IPS-18c (cell line): Measurements from ENCODE around the gene NOX4.

ENCODE experiments used
- H3K4me3 ChIP-seq: 2 replicates; pipeline ENCODE4 v1.7.0; 2013; ENCODE audit warnings: low read depth, mild to moderate bottlenecking, low read length, moderate library complexity; ENCODE audit not compliant: insufficient read depth
- H3K9me3 ChIP-seq: one replicate; pipeline ENCODE4 v1.6.1; 2013; ENCODE audit warnings: mild to moderate bottlenecking, low read length, moderate library complexity; ENCODE audit not compliant: control insufficient read depth, insufficient read depth

The NOX4 gene

DNA sequence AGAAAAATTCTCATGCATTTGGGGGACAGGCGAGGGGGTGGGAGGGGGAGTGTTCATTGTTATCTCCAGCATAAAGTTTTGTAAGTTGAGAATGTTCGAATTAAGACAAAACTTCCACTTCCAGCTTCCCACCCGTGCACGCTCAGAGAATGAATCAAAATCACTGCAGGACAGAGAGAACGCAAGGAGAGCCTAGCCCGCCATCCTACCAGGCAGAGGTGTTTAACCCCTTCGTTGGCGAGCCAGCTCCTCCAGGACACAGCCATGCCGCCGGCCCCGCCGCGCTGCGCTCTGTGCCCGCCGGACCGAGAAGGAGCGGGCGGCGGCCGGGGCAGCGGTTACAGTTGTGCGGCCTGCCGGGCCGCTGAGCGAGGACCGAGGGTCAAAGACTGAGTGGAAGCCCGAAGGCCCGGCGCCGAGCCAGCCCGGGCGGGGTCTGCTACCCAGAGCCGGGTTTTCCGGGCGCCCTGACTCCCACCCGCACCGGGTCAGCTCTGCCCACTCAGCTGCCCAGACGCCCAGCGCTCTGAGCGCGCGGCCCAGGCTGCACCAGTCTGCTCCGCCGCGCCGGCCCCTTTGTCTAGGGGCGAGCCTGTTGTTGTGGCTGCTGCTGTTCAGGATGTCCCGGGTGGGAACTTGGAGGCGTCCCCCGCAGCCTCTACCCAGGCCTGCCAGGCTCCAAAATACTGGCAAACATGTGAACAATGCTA, at the start of gene NOX4:
Gene NOX4, minus strand, starts transcription at position 395 of the 710 bp plus-strand sequence. Its CDS starts 129 bp downstream, at position 266.
- Histone ChIP-seq H3K9me3 (no peaks in the 10 kb centered on the region), H3K4me3 (peak within 1 kb of the TSS; percentile 68)

DNA sequence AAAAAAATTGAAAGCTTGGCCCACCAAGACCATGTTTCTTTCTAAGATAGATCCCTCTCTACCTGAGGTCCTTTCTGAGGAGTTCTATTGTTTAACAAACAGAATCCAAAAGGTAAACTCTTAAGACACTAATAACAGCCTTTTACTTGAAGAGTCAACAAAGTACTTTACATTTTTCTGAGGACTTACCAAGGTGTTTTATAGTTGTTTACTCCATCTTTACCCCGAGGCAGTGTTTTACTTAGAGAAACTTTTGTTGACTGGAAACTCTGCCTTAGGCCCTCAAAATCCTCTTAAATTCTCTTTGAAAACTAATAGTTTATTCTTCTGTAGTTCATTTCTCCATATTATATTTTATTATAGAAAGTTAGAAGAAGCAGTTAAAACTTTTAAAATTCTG, 49.7 kb upstream of the NOX4 start:
- Histone ChIP-seq H3K4me3 (no peak overlapping the region), H3K9me3 (no peaks in the 10 kb centered on the region)

DNA sequence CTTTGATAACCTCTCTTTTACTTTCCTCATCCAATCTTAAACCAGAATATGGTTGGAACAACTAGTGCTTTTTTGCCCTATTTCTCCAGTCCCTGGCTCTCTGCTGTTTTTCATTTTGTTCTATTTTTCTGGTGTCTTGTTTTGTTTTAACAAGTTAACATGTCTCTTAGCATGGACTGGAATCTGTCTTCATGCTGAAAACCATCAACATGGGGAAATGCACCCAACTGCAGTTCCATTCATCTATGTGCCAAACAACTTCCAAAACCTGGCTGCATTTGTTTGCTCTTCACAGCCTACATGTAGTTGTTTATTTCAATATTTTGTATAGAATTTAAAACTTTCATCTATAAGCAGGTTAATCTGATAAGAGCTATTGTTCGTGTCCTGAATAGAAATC, 46.8 kb upstream of the NOX4 start:
- no peak overlapping the region for H3K4me3 ChIP-seq
- H3K9me3 ChIP-seq: no peaks in the 10 kb centered on the region

DNA sequence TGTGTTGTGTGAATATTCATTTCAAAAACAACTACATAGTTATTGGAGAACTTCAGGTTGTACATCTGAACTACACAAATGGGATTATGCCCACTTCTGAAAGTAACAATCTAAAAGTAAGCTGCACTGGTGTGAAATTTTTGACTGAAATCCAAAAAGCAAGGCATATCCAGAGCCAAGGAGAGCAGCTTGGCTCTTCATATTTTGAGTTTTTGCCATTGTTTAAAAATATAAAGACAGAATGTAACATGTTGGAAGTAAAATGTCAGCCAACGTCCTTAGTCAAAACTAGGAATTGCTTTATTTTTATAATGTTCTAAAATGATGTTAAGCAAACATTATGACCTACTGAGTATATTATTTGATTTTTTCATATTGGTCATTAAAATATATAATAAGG, 45.8 kb upstream of the NOX4 start:
- Histone ChIP-seq H3K9me3 (no peaks in the 10 kb centered on the region), H3K4me3 (no peak overlapping the region)

DNA sequence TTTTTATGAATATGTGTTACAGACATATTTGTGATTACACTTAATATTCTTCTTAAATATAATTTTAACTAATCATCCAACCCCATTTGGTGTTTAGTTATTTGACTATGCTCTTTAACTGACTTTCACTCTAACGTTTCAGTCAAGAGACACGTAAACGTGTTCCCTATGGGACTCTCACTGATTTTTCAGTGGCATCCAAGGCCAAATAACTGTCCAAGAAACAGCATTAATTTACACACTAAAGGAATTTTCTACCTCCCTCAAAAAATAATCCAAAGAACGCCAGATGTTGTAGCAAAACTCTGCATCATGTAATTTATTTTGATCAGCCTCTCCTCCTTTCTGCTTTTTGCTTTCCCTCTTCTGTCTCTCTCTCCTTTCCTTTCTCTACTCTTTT, 44.0 kb upstream of the NOX4 start:
- Histone ChIP-seq H3K9me3 (no peaks in the 10 kb centered on the region), H3K4me3 (no peak overlapping the region)

DNA sequence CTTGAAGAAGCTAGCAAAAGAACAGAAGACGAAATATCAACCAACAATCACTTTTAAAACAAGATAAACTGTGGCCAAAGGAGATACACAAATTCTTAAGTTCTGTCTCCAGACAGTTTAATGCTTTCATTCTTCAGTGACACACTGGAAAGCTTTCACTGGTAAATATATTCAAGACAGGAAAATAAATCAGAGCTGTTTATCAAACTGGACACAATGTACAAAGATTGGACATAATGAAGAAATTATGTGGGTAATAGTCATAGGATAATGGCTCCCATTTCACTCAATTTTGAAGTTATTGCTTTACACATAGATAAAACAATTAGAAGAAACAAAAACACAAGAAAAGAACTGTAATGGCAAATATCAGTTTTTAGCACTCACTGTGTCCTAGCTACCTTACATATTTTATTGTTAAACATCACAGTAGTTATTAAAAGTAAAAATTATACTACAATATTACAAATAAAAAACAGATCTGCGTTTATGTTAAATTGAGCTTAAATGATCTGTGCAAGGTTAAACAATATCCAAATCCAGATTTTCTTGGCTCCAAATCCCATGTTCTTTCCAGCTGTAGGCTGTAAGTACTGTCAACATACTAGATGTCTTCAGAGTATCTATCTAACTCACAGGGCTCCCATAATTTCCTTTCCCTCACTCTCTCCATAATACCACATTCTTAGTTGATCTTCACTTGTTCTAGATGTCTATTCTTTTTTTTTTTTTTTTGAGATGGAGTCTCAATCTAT, 38.6 kb upstream of the NOX4 start:
- no peaks in the 10 kb centered on the region for H3K9me3 ChIP-seq
- no peak overlapping the region for H3K4me3 ChIP-seq

DNA sequence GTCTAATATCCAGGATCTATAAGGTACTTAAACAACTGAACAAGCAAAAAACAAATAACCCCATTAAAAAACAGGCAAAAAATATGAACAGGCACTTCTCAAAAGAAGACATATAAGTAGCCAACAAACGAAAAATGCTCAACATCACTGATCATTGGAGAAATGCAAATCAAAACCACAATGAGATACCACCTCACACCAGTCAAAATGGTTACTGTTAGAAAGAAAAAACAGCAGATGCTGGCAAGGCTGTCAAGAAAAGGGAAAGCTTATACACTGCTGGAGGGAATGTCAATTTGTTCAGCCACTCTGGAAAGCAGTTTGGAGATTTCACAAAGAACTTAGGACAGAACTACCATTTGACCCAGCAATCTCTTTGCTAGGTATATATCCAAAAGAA, 30.6 kb upstream of the NOX4 start:
- Histone ChIP-seq H3K4me3 (no peak overlapping the region), H3K9me3 (no peaks in the 10 kb centered on the region)

DNA sequence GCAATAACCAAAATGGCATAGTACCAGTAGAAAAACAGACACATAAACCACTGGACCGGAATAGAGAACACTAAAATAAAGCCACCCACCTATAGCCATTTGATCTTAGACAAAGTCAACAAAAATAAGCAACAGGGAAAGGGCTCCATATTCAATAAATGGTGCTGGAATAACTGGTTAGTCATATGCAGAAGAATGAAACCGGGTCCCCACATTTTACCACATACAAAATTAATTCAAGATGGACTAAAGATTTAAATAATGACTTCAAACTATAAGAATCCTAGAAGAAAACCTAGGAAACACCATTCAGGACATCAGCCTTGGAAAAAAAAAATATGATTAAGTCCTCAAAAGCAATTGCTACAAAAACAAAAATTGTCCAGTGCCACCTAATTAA, 30.1 kb upstream of the NOX4 start:
- H3K4me3 ChIP-seq: no peak overlapping the region
- H3K9me3 ChIP-seq: no peaks in the 10 kb centered on the region

DNA sequence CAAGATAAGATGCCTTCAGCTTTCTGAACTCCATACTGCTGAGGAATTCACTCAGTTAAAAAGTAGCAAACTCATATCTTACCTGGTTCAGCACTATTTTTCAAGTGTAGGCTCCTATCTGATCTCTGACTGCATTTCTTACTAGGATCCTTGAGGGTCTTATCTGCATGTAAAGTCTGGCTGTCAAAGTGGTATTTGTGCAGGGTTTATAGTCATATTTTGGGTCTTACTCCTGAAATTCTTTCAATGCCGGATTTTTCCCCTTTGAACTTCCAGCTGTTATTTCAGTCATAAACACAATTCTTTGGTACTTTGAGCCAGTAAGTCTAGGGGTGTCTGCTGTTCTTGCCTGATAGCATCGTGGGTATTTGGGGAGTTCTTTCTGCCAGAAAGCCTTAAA, 25.3 kb upstream of the NOX4 start:
- no peaks in the 10 kb centered on the region for H3K9me3 ChIP-seq
- H3K4me3 ChIP-seq: no peak overlapping the region

DNA sequence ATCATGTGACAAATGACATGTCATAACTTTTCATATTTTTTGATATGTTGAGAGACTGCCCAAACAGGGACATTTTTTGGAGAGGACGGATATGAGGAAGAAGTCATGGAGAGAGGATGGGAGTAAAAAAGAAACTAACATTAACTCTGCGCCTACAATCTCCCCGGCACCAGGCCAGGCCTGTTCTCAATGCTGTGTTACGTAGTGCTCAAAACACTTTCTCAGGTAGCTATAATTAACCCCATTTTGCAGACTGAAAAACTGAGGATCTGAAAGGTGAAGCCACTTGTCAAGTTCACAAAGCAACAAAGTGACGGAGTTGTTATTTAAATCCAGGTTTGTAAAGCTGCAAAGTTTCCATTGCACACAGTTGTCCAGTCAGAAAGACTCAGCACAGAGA, 17.4 kb upstream of the NOX4 start:
- H3K9me3 ChIP-seq: no peaks in the 10 kb centered on the region
- H3K4me3 ChIP-seq: no peak overlapping the region

DNA sequence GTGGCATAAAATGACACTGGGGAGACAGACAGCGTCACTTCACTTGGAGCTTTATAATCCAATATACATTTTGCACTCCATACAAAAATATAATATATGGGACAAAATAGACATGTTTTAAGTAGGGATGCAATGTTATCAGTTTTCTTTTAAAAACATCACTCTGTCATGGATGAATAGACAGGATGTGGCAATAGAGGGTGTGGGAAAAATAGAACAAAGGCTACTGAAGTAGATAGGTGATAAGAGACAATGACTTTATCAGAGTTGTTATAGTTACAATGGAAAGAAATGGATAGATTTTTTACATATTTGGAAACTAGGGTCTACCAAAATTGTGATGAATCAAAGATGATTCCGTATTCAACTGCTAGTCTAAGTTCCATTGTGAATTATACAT, 13.1 kb upstream of the NOX4 start:
- H3K4me3 ChIP-seq: no peak overlapping the region
- peaks cover 2% of the 10 kb centered on the region for H3K9me3 ChIP-seq

DNA sequence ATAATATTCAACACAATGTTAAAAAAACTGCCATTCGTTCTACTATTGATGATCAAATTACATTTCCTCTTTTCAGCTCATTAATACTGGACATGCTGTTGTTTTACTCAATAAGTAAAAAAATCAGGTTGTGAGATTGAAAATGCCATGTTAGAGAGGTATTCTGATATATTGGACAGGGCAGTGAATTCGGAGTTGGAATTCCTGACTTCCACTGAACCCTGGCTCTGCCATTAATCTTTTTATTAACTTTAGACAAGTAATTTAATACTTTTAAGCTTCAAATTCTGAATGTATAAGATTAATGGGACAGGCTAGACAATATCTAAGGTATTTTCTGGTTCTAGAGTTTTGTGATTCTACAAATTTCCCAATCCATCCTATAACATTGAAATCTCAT, 12.2 kb upstream of the NOX4 start:
- H3K4me3 ChIP-seq: no peak overlapping the region
- peaks cover 2% of the 10 kb centered on the region for H3K9me3 ChIP-seq

DNA sequence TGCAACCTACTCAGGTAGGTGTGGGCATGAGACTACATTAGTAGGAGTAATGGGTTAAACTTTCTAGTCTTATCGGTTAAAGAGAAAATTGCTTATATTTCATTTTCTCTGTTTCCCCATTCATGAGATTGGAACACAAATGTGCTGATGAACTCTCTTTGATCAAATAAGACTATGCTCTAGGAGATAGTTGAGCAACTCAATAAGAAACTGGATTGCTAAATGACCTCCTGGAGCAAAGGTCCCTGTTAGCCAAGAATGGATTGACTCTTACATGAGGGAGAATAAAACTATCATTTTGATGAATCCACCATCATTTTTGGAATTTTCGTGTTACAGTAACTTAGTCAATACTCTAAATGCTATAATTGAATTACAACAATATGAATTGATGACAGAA, 11.1 kb upstream of the NOX4 start:
- Histone ChIP-seq H3K4me3 (no peak overlapping the region), H3K9me3 (peaks cover 2% of the 10 kb centered on the region)

DNA sequence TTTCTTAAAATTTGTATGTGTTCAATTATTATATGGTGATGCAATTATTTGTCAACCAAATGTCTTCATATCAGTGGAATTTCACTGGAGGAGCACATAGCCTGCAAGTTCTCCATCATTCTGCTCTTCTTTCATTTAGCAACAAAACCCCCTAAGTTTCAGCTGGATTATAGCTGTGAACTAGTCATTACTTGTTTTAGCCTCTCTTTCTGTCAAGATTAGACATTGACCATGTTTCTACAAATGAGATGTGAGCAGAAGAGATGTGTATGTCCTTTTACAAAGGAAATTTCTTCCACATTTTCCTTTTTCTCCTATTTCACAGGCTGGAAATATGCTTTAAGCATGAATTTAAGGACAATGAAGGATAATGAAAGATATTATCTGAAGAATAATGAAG, 9.2 kb upstream of the NOX4 start:
- peaks cover 2% of the 10 kb centered on the region for H3K9me3 ChIP-seq
- no peak overlapping the region for H3K4me3 ChIP-seq

DNA sequence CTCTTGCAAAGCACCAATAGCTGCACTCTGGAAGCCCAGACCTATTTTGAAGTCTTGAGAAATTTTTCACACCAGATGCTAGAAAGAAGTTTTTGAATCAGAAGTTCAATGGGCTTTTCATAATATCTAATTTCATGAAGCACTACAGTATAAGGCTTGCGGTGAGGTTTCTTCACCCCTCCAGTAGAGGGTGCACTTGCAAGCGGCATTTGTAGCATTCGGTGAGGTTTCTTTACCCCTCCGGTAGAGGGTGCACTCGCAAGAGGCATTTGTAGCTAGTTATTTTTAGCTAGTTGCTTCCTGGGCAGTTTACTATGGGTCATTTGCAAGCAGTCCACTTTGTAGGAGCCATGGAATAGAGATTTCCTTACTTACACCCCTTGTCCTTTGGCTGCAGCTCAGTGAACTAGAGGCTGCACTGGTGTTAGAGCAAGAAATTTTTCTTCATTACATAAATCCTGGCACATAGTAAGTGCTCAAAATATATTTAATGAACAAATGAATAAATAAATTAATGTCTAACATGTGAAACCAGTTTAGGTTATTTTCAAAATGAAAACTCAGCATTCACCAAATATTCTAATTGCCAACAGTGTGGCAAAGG, 7.8 kb upstream of the NOX4 start:
- peaks cover 2% of the 10 kb centered on the region for H3K9me3 ChIP-seq
- no peak overlapping the region for H3K4me3 ChIP-seq

DNA sequence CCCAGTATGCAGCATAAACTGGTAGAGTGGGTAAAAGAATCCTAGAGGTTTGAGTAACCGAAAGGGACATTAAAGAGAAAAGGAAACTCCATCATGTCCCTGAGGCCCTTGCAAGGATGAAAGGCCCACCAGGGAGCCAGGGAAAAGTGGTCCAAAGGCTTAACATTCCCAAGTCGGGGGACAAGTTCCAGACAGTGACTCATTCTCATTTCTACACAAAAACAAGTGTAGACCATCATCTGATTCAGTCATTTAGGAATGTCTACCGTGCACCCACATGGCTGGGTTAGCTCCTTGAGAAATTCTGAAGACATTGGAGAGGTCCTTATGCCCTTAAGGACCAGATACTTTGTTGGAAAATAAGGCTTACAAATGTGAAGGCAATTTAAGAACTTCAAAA, 4.8 kb upstream of the NOX4 start:
- H3K4me3 ChIP-seq: no peak overlapping the region
- peaks cover under 1% of the 10 kb centered on the region for H3K9me3 ChIP-seq

DNA sequence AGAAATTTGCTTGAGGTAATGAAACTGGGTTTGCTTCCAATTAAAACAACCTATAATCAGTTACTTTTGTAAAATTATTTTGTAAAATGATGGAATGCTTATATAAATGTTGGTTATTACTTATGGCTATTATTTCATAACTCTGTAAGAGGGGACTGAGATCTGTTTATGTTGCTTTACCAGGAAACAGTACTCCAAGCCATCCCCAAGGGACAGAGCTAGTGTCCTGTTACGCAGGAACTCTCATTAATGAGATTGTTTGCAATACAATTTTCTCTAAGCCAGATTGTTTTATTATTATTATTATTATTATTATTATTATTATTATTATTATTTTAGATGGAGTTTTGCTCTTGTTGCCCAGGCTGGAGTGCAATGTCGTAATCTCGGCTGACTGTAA, 2.3 kb upstream of the NOX4 start:
- no peaks in the 10 kb centered on the region for H3K9me3 ChIP-seq
- H3K4me3 ChIP-seq: no peak overlapping the region

DNA sequence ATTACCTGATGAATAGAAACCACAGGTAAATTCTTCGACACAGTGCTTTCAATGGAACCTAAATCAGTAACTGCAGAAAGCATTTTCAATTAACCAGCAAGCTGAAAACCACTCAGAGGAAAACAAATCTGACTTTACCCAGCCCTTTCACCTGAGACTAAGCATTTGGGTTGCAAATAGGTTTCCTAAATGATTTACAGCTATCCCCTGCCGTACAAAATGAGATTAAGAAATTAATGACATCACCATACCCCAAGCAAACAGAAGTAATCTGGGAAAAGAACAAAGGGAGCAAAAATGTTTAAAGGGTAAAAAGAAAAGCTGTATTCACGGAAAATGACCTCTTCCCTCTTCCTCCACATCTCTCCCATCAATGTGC, 584 bp downstream of the NOX4 start:
- H3K4me3 ChIP-seq: peak overlapping the region; percentile 68; the same call in 1 of the 2 replicates
- H3K9me3 ChIP-seq: no peaks in the 10 kb centered on the region
